ENCODE data around the gene APOC4. TPM values are rescaled to one million over a fixed set of nuclear protein-coding genes. Genes with fewer than 3 reads are reported as not detected.

The APOC4 gene, protein sequence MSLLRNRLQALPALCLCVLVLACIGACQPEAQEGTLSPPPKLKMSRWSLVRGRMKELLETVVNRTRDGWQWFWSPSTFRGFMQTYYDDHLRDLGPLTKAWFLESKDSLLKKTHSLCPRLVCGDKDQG
- total RNA-seq (not detected), polyA plus RNA-seq (not detected), total RNA-seq (0 reads per million in 6 experiments)

GRCh38 chr19:44942067-44942571 lies at the start of gene APOC4:
Gene APOC4, plus strand, starts transcription at chr19:44942237. Its CDS starts 41 bp downstream, at chr19:44942278.
- no peak for ATAC-seq
- POLR2A ChIA-PET, result no interaction called here
- Mint-ChIP-seq H3K4me3 (no peak within 1 kb of the TSS), H3K9me3 (no peaks in the 10 kb centered on the region), H3K27ac (no peak within 1 kb of the TSS), H3K4me1 (peaks cover 0 to 4% (median 0%) of the 10 kb centered on the region in 4 donors), H3K27me3 (no peaks in the 10 kb centered on the region), H3K36me3 (no peaks in the 10 kb centered on the region)
- DNase-seq, result no peak

- Mint-ChIP-seq H3K4me3 (peak overlapping the region; percentile 82 to 92 (median 90)), H3K9me3 (no peaks in the 10 kb centered on the region), H3K27ac (peak overlapping the region in 8 of 10 donors; percentile 59 to 91 (median 76)), H3K36me3 (peaks cover 0 to 53% (median 14%) of the 10 kb centered on the region in 3 donors), H3K4me1 (peaks cover 27 to 42% (median 34%) of the 10 kb centered on the region in 4 donors), H3K27me3 (no peaks in the 10 kb centered on the region)
- POLR2A ChIA-PET, result no interaction called here
- DNase-seq, result no peak
- ATAC-seq, result no peak
These were observed 49.1 kb upstream of the APOC4 start for GRCh38 chr19:44892932-44893331.

- DNase-seq, result no peak
- POLR2A ChIA-PET, result no interaction called here
- Mint-ChIP-seq H3K27me3 (no peaks in the 10 kb centered on the region), H3K27ac (peak overlapping the region in 3 of 10 donors; percentile 17 to 61 (median 38)), H3K9me3 (no peaks in the 10 kb centered on the region), H3K4me1 (peaks cover 27 to 42% (median 35%) of the 10 kb centered on the region in 4 donors), H3K36me3 (peaks cover 0 to 58% (median 14%) of the 10 kb centered on the region in 3 donors), H3K4me3 (peak overlapping the region; percentile 12 to 92 (median 90))
- no peak for ATAC-seq
These were observed 48.5 kb upstream of the APOC4 start for GRCh38 chr19:44893332-44894051.

DNA sequence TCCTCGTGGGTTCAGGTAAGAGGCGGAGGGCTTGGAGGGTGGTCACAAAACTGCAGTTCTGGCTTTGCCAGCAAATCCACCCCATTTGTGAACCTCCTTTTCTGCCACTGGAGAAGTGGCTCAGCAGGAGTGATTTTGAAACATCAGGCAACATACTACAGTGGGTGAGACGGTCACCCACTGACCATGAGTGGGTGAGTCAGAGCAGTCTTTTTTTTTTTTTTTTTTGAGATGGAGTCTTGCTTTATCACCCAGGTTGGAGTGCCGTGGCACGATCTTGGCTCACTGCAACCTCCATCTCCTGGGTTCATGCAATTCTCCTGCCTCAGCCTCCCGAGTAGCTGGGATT lies 48.0 kb upstream of the APOC4 start:
- Mint-ChIP-seq H3K36me3 (peaks cover 0 to 59% (median 14%) of the 10 kb centered on the region in 3 donors), H3K27ac (no peak overlapping the region), H3K4me3 (no peak overlapping the region), H3K4me1 (peaks cover 26 to 40% (median 34%) of the 10 kb centered on the region in 4 donors), H3K9me3 (no peaks in the 10 kb centered on the region), H3K27me3 (no peaks in the 10 kb centered on the region)
- no peak for ATAC-seq
- DNase-seq, result no peak
- POLR2A ChIA-PET, result no interaction called here

GRCh38 chr19:44894946-44895345 lies 47.1 kb upstream of the APOC4 start:
- DNase-seq (no peak), ATAC-seq (no peak)
- H3K27me3 Mint-ChIP-seq, result no peaks in the 10 kb centered on the region
- peaks cover 24 to 33% (median 29%) of the 10 kb centered on the region in 4 donors for H3K4me1 Mint-ChIP-seq
- H3K36me3 Mint-ChIP-seq, result peaks cover 0 to 67% (median 15%) of the 10 kb centered on the region in 3 donors
- H3K9me3 Mint-ChIP-seq, result no peaks in the 10 kb centered on the region
- no peak overlapping the region for H3K4me3 Mint-ChIP-seq
- peak overlapping the region in 4 of 10 donors; percentile 40 to 75 (median 56) for H3K27ac Mint-ChIP-seq
- POLR2A ChIA-PET, result no interaction called here

DNA sequence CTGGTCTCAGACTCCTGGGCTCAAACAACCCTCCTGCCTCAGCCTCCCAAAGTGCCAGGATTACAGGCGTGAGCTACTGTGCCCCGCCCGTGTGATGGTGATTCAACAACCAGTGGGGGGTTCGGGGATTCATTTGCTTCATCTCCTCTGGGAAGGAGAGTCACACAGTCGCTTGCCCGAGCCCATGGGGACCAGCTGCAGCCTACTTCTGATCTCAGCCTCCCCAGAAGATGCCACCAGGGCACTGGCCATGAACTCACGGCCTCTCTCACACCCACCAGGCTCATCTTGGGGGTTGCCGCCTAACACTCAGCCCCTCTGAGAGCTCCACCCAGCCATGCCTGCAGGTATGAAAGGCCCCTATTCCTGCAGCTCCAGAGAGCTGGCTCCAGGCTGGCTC lies 44.2 kb upstream of the APOC4 start:
- DNase-seq (no peak), ATAC-seq (no peak)
- H3K4me3 Mint-ChIP-seq, result no peak overlapping the region
- no peak overlapping the region for H3K27ac Mint-ChIP-seq
- peaks cover 0 to 88% (median 15%) of the 10 kb centered on the region in 3 donors for H3K36me3 Mint-ChIP-seq
- POLR2A ChIA-PET, result interaction anchor here (0.6 kb wide), 1 partner anchor 8 kb away, joined by 3 read pairs; no protein-coding TSS in a partner anchor
- H3K4me1 Mint-ChIP-seq, result peaks cover 8 to 14% (median 11%) of the 10 kb centered on the region in 4 donors
- no peaks in the 10 kb centered on the region for H3K27me3 Mint-ChIP-seq
- H3K9me3 Mint-ChIP-seq, result no peaks in the 10 kb centered on the region

GRCh38 chr19:44900328-44901244 lies 41.5 kb upstream of the APOC4 start:
- Mint-ChIP-seq H3K4me1 (peaks cover 3 to 11% (median 5%) of the 10 kb centered on the region in 4 donors), H3K4me3 (no peak overlapping the region), H3K36me3 (peaks cover 0 to 67% (median 6%) of the 10 kb centered on the region in 3 donors), H3K27ac (no peak overlapping the region), H3K27me3 (peaks cover 0 to 4% (median 0%) of the 10 kb centered on the region in 5 donors), H3K9me3 (no peaks in the 10 kb centered on the region)
- ATAC-seq (no peak), DNase-seq (no peak)
- POLR2A ChIA-PET, result interaction anchor here (1.1 kb wide), 1 partner anchor 9 kb away, joined by 3 read pairs; no protein-coding TSS in a partner anchor

GRCh38 chr19:44903216-44903601 lies 38.8 kb upstream of the APOC4 start:
- H3K27ac Mint-ChIP-seq, result no peak overlapping the region
- DNase-seq, result no peak
- no peak overlapping the region for H3K4me3 Mint-ChIP-seq
- H3K27me3 Mint-ChIP-seq, result peaks cover 5 to 28% (median 15%) of the 10 kb centered on the region in 5 donors
- H3K4me1 Mint-ChIP-seq, result peaks cover 5 to 19% (median 14%) of the 10 kb centered on the region in 4 donors
- no peak for ATAC-seq
- POLR2A ChIA-PET, result no interaction called here
- H3K9me3 Mint-ChIP-seq, result no peaks in the 10 kb centered on the region
- peaks cover 0 to 44% (median 2%) of the 10 kb centered on the region in 3 donors for H3K36me3 Mint-ChIP-seq

DNA sequence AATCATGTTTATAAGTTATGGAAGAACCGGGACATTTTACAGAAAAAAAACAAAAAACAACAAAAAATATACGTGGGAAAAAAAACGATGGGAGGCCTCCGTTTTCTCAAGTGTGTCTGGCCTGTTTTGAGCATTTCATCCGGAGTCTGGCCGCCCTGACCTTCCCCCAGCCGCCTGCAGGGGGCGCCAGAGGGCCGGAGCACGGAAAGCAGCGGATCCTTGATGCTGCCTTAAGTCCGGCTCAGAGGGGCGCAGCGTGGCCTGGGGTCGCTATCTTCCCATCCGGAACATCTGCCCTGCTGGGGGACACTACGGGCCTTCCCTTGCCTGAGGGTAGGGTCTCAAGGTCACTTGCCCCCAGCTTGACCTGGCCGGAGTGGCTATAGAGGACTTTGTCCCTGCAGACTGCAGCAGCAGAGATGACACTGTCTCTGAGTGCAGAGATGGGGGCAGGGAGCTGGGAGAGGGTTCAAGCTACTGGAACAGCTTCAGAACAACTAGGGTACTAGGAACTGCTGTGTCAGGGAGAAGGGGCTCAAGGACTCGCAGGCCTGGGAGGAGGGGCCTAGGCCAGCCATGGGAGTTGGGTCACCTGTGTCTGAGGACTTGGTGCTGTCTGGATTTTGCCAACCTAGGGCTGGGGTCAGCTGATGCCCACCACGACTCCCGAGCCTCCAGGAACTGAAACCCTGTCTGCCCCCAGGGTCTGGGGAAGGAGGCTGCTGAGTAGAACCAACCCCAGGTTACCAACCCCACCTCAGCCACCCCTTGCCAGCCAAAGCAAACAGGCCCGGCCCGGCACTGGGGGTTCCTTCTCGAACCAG lies 38.2 kb upstream of the APOC4 start:
- POLR2A ChIA-PET, result no interaction called here
- Mint-ChIP-seq H3K36me3 (peaks cover 0 to 42% (median 2%) of the 10 kb centered on the region in 3 donors), H3K27ac (peak overlapping the region in 1 of 10 donors; percentile 11), H3K9me3 (no peaks in the 10 kb centered on the region), H3K27me3 (peaks cover 5 to 31% (median 15%) of the 10 kb centered on the region in 5 donors), H3K4me3 (no peak overlapping the region), H3K4me1 (peaks cover 5 to 19% (median 14%) of the 10 kb centered on the region in 4 donors)
- peak; percentile 42 to 80 (median 72) for DNase-seq
- ATAC-seq, result peak; percentile 75

DNA sequence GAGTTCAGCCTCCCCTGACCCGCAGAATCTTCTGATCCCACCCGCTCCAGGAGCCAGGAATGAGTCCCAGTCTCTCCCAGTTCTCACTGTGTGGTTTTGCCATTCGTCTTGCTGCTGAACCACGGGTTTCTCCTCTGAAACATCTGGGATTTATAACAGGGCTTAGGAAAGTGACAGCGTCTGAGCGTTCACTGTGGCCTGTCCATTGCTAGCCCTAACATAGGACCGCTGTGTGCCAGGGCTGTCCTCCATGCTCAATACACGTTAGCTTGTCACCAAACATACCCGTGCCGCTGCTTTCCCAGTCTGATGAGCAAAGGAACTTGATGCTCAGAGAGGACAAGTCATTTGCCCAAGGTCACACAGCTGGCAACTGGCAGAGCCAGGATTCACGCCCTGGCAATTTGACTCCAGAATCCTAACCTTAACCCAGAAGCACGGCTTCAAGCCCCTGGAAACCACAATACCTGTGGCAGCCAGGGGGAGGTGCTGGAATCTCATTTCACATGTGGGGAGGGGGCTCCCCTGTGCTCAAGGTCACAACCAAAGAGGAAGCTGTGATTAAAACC lies 37.5 kb upstream of the APOC4 start:
- Mint-ChIP-seq H3K36me3 (peaks cover 0 to 38% (median 2%) of the 10 kb centered on the region in 3 donors), H3K27me3 (peaks cover 7 to 32% (median 15%) of the 10 kb centered on the region in 5 donors), H3K27ac (peak overlapping the region in 1 of 10 donors; percentile 11), H3K4me3 (no peak overlapping the region), H3K4me1 (peaks cover 5 to 19% (median 14%) of the 10 kb centered on the region in 4 donors), H3K9me3 (no peaks in the 10 kb centered on the region)
- ATAC-seq, result no peak
- no peak for DNase-seq
- POLR2A ChIA-PET, result no interaction called here

DNA sequence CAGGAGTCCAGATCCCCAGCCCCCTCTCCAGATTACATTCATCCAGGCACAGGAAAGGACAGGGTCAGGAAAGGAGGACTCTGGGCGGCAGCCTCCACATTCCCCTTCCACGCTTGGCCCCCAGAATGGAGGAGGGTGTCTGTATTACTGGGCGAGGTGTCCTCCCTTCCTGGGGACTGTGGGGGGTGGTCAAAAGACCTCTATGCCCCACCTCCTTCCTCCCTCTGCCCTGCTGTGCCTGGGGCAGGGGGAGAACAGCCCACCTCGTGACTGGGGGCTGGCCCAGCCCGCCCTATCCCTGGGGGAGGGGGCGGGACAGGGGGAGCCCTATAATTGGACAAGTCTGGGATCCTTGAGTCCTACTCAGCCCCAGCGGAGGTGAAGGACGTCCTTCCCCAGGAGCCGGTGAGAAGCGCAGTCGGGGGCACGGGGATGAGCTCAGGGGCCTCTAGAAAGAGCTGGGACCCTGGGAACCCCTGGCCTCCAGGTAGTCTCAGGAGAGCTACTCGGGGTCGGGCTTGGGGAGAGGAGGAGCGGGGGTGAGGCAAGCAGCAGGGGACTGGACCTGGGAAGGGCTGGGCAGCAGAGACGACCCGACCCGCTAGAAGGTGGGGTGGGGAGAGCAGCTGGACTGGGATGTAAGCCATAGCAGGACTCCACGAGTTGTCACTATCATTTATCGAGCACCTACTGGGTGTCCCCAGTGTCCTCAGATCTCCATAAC lies 36.4 kb upstream of the APOC4 start, which contains the start of gene APOE:
Gene APOE (plus strand): TSS at position 360 of the 724 bp plus-strand sequence. CDS start 829 bp downstream, outside the sequence.
- Mint-ChIP-seq H3K4me1 (peaks cover 5 to 19% (median 14%) of the 10 kb centered on the region in 4 donors), H3K36me3 (peaks cover 0 to 29% (median 0%) of the 10 kb centered on the region in 3 donors), H3K9me3 (no peaks in the 10 kb centered on the region), H3K27ac (peak within 1 kb of the TSS in 1 of 10 donors; percentile 14), H3K4me3 (peak within 1 kb of the TSS in 4 of 10 donors; percentile 15 to 74 (median 24)), H3K27me3 (peaks cover 7 to 32% (median 15%) of the 10 kb centered on the region in 5 donors)
- DNase-seq, result no peak
- POLR2A ChIA-PET, result interaction anchor here (0.5 to 1.2 kb wide), 3 partner anchors 12 to 467 kb away, joined by 3 to 7 read pairs (median 5); partner anchors contain the start of gene TOMM40
- ATAC-seq, result peak; percentile 12 to 21
